Activated CD8-positive, alpha-beta memory T cell treated with anti-CD3 and anti-CD28 coated beads for 36 hours (primary cell): Measurements from ENCODE around the gene TPRG1. TPM values are rescaled to one million over a fixed set of nuclear protein-coding genes. Genes with fewer than 3 reads are reported as not detected.

Experiments used
- CTCF ChIA-PET: fragments of 350-600 bp; sonication (Branson Sonifier 250); formaldehyde crosslinking; loops from one replicate; lab custom pipeline; 2021; ENCODE audit warnings: antibody characterized with exemption; lab: Charles Lee
- POLR2A ChIA-PET: fragments of 350-600 bp; sonication (Branson Sonifier 250); formaldehyde crosslinking; loops from one replicate; lab custom pipeline; 2021; ENCODE audit warnings: antibody characterized with exemption; lab: Charles Lee
- total RNA-seq, 2 experiments: library from RNA; stranded (reverse); gene quantifications; one replicate each; pipeline ENCODE4 v1.2.3, GENCODE V29; 2021

TPRG1 gene
- total RNA-seq = 10 to 100 TPM; 16.4 to 19.1 TPM

GRCh38 chr3:189171707-189172106 lies at the start of gene TPRG1:
Gene TPRG1 (plus strand): TSS chr3:189171971. CDS start chr3:189207385, 35,414 bp downstream.
- ChIA-PET CTCF (no interaction called here), POLR2A (no interaction called here)

GRCh38 chr3:189122110-189122509 lies 49.7 kb upstream of the TPRG1 start:
- POLR2A ChIA-PET = no interaction called here

GRCh38 chr3:189122526-189123205 lies 49.1 kb upstream of the TPRG1 start:
- ChIA-PET CTCF (interaction anchor here (1.5 to 3.9 kb wide), 3 partner anchors 9 to 1382 kb away, joined by 5 to 11 read pairs (median 5); no protein-coding TSS in a partner anchor), POLR2A (no interaction called here)

More at GRCh38 chr3:189122110-189122509, 49.7 kb upstream of the TPRG1 start:
- CTCF ChIA-PET = interaction anchor here (1.5 to 3.9 kb wide), 3 partner anchors 10 to 1381 kb away, joined by 5 to 11 read pairs (median 5); no protein-coding TSS in a partner anchor

GRCh38 chr3:189123595-189124387 lies 48.0 kb upstream of the TPRG1 start:
- ChIA-PET CTCF (interaction anchor here (1.5 to 3.9 kb wide), 3 partner anchors 8 to 1383 kb away, joined by 5 to 11 read pairs (median 5); no protein-coding TSS in a partner anchor), POLR2A (no interaction called here)

- POLR2A ChIA-PET = interaction anchor here (0.9 kb wide), 1 partner anchor 92 kb away, joined by 3 read pairs; no protein-coding TSS in a partner anchor
- CTCF ChIA-PET = interaction anchor here (0.9 to 2.9 kb wide), 6 partner anchors 9 to 1394 kb away, joined by 3 to 11 read pairs (median 5); no protein-coding TSS in a partner anchor
These were observed 39.5 kb upstream of the TPRG1 start for GRCh38 chr3:189132231-189132671.

- ChIA-PET POLR2A (no interaction called here), CTCF (interaction anchor here (0.9 to 2.9 kb wide), 5 partner anchors 8 to 1395 kb away, joined by 3 to 11 read pairs (median 5); no protein-coding TSS in a partner anchor)
These were observed 38.9 kb upstream of the TPRG1 start for GRCh38 chr3:189132839-189133238.

- CTCF ChIA-PET = interaction anchor here (2.9 kb wide), 1 partner anchor 11 kb away, joined by 11 read pairs; no protein-coding TSS in a partner anchor
These were observed 38.0 kb upstream of the TPRG1 start for GRCh38 chr3:189133768-189134167.

GRCh38 chr3:189137416-189137815 lies 34.4 kb upstream of the TPRG1 start:
- ChIA-PET CTCF (interaction anchor here (1.7 kb wide), 1 partner anchor 11 kb away, joined by 4 read pairs; no protein-coding TSS in a partner anchor), POLR2A (no interaction called here)

More at GRCh38 chr3:189133768-189134167, 38.0 kb upstream of the TPRG1 start:
- POLR2A ChIA-PET = no interaction called here

- ChIA-PET POLR2A (no interaction called here), CTCF (interaction anchor here (0.7 to 1.3 kb wide), 3 partner anchors 32 to 185 kb away, joined by 3 to 4 read pairs (median 3); no protein-coding TSS in a partner anchor)
These were observed 32.7 kb upstream of the TPRG1 start for GRCh38 chr3:189138901-189139610.

- CTCF ChIA-PET = interaction anchor here (0.7 to 1.2 kb wide), 2 partner anchors 33 to 185 kb away, joined by 3 to 4 read pairs; no protein-coding TSS in a partner anchor
- POLR2A ChIA-PET = no interaction called here
These were observed 32.2 kb upstream of the TPRG1 start for GRCh38 chr3:189139611-189139940.

- ChIA-PET CTCF (interaction anchor here (0.8 to 3.9 kb wide), 3 partner anchors 10 to 1403 kb away, joined by 3 to 19 read pairs (median 4); no protein-coding TSS in a partner anchor), POLR2A (no interaction called here)
These were observed 29.2 kb upstream of the TPRG1 start for GRCh38 chr3:189142527-189142926.

GRCh38 chr3:189143321-189143720 lies 28.4 kb upstream of the TPRG1 start:
- CTCF ChIA-PET = interaction anchor here (0.7 to 3.9 kb wide), 3 partner anchors 11 to 1404 kb away, joined by 3 to 19 read pairs (median 5); no protein-coding TSS in a partner anchor
- POLR2A ChIA-PET = no interaction called here

GRCh38 chr3:189143771-189144170 lies 28.0 kb upstream of the TPRG1 start:
- CTCF ChIA-PET = interaction anchor here (0.7 to 3.9 kb wide), 4 partner anchors 11 to 1404 kb away, joined by 3 to 19 read pairs (median 4); no protein-coding TSS in a partner anchor
- POLR2A ChIA-PET = no interaction called here

GRCh38 chr3:189144645-189145044 lies 27.1 kb upstream of the TPRG1 start:
- CTCF ChIA-PET = interaction anchor here (0.6 to 3.9 kb wide), 6 partner anchors 12 to 1405 kb away, joined by 3 to 19 read pairs (median 4); no protein-coding TSS in a partner anchor
- POLR2A ChIA-PET = no interaction called here

GRCh38 chr3:189146848-189147247 lies 24.9 kb upstream of the TPRG1 start:
- ChIA-PET CTCF (interaction anchor here (0.6 to 1.2 kb wide), 3 partner anchors 12 to 1407 kb away, joined by 3 read pairs; no protein-coding TSS in a partner anchor), POLR2A (no interaction called here)

GRCh38 chr3:189148081-189148507 lies 23.7 kb upstream of the TPRG1 start:
- ChIA-PET POLR2A (no interaction called here), CTCF (interaction anchor here (1.0 to 1.1 kb wide), 2 partner anchors 17 to 1408 kb away, joined by 3 read pairs; no protein-coding TSS in a partner anchor)

GRCh38 chr3:189149203-189149602 lies 22.6 kb upstream of the TPRG1 start:
- ChIA-PET POLR2A (no interaction called here), CTCF (interaction anchor here (0.8 to 1.1 kb wide), 3 partner anchors 18 to 1409 kb away, joined by 3 to 5 read pairs (median 3); no protein-coding TSS in a partner anchor)
